SU-DHL-6 (cell line): Measurements from ENCODE around the gene RGL2.

ENCODE experiments used
- EZH2phosphoT487 ChIP-seq: fragments of 200-600 bp; sonication (generic), shearing (Covaris generic); conservative IDR thresholded peaks from 2 replicates; pipeline ENCODE4 v1.6.1; 2018; ENCODE audit warnings: mild to moderate bottlenecking, antibody characterized with exemption, low read length, moderate library complexity, mixed read lengths
- TF ChIP-seq, protein P1 (sequence below): fragments of 200-600 bp; sonication (generic); IDR thresholded peaks from one replicate; pipeline ENCODE4 v1.5.1; 2017; ENCODE audit warnings: antibody characterized with exemption, mild to moderate bottlenecking, low read length, moderate library complexity; ENCODE audit not compliant: insufficient read depth, poor library complexity, severe bottlenecking

DNA sequence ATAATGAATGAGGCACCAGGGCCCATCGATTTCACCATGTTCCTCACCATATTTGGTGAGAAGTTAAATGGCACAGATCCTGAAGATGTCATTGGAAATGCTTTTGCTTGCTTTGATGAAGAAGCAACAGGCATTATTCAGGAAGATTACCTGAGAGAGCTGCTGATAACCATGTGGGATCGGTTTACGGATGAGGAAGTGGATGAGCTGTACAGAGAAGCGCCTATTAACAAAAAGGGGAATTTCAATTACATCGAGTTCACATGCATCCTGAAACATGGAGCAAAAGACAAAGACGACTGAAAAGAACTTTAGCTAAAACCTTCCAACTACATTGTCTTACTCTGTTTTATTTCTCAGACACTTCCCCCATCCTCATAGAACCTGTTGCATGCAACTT, 40.5 kb upstream of the RGL2 start:
- TF ChIP-seq, protein P1, sequence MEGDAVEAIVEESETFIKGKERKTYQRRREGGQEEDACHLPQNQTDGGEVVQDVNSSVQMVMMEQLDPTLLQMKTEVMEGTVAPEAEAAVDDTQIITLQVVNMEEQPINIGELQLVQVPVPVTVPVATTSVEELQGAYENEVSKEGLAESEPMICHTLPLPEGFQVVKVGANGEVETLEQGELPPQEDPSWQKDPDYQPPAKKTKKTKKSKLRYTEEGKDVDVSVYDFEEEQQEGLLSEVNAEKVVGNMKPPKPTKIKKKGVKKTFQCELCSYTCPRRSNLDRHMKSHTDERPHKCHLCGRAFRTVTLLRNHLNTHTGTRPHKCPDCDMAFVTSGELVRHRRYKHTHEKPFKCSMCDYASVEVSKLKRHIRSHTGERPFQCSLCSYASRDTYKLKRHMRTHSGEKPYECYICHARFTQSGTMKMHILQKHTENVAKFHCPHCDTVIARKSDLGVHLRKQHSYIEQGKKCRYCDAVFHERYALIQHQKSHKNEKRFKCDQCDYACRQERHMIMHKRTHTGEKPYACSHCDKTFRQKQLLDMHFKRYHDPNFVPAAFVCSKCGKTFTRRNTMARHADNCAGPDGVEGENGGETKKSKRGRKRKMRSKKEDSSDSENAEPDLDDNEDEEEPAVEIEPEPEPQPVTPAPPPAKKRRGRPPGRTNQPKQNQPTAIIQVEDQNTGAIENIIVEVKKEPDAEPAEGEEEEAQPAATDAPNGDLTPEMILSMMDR = no peak
- no peak for TF ChIP-seq EZH2phosphoT487
